ENCODE measurements around the gene MRGPRE. TPM values are rescaled to one million over a fixed set of nuclear protein-coding genes. Genes with fewer than 3 reads are reported as not detected.

The MRGPRE gene
- total RNA-seq, 4 donors from 2014 or later: 0.50 TPM; not detected in 3

- Histone ChIP-seq H3K4me3 (no peak overlapping the region), H3K27ac (no peak overlapping the region), H3K9me3 (no peaks in the 10 kb centered on the region), H3K36me3 (no peaks in the 10 kb centered on the region), H3K4me1 (peaks cover 0 to 19% (median 8%) of the 10 kb centered on the region in 3 donors), H3K27me3 (peaks cover 7 to 77% (median 14%) of the 10 kb centered on the region in 4 donors)
- TF ChIP-seq POLR2A (IDR thresholded peaks at IDR 0.05) (no peak), CTCF (IDR thresholded peaks at IDR 0.05) (no peak)
- no peak for DNase-seq
- intact Hi-C loops (cut with DNase I): no loop called here
- 0% methylated on average over 2 to 5 of the region's 17 CpGs for WGBS, 2 donors
Measured at GRCh38 chr11:3202759-3203158, 29.5 kb downstream of the MRGPRE start.

- no peaks in the 10 kb centered on the region for H3K9me3 ChIP-seq
- no peak for DNase-seq
- H3K4me3 ChIP-seq: no peak overlapping the region
- H3K4me1 ChIP-seq: peaks cover 0 to 19% (median 8%) of the 10 kb centered on the region in 3 donors
- intact Hi-C loops (cut with DNase I): no loop called here
- H3K36me3 ChIP-seq: no peaks in the 10 kb centered on the region
- no CpG with 5 or more reads among the region's 7 CpGs for WGBS, 2 donors
- no peak overlapping the region for H3K27ac ChIP-seq
- no peak for TF ChIP-seq CTCF (IDR thresholded peaks at IDR 0.05)
- H3K27me3 ChIP-seq: peaks cover 7 to 81% (median 14%) of the 10 kb centered on the region in 4 donors
Measured at GRCh38 chr11:3202305-3202704, 29.9 kb downstream of the MRGPRE start.

- TF ChIP-seq CTCF (IDR thresholded peaks at IDR 0.05): no peak
- no peak for TF ChIP-seq POLR2A (IDR thresholded peaks at IDR 0.05)
- Histone ChIP-seq H3K4me3 (no peak overlapping the region), H3K27me3 (peaks cover 7 to 86% (median 14%) of the 10 kb centered on the region in 4 donors), H3K27ac (no peak overlapping the region), H3K36me3 (no peaks in the 10 kb centered on the region), H3K4me1 (peaks cover 0 to 19% (median 8%) of the 10 kb centered on the region in 3 donors), H3K9me3 (no peaks in the 10 kb centered on the region)
- WGBS, 2 donors: 51 to 67% methylated on average over 7 to 11 of the region's 17 CpGs
- no peak for DNase-seq
- intact Hi-C loops (cut with DNase I): no loop called here
Measured at GRCh38 chr11:3201677-3202181, 30.5 kb downstream of the MRGPRE start.

- Histone ChIP-seq H3K4me3 (no peak overlapping the region), H3K9me3 (no peaks in the 10 kb centered on the region), H3K4me1 (peaks cover 0 to 24% (median 8%) of the 10 kb centered on the region in 3 donors), H3K27me3 (peaks cover 7 to 92% (median 14%) of the 10 kb centered on the region in 4 donors), H3K36me3 (no peaks in the 10 kb centered on the region), H3K27ac (no peak overlapping the region)
- TF ChIP-seq POLR2A (IDR thresholded peaks at IDR 0.05) (no peak), CTCF (IDR thresholded peaks at IDR 0.05) (no peak)
- intact Hi-C loops (cut with DNase I): no loop called here
- WGBS, 2 donors: 86 to 92% methylated on average over 6 to 13 of the region's 15 CpGs
- DNase-seq: no peak
Measured at GRCh38 chr11:3201112-3201581, 31.1 kb downstream of the MRGPRE start.

GRCh38 chr11:3200388-3201111 is 31.7 kb downstream of the MRGPRE start:
- no peak overlapping the region for H3K27ac ChIP-seq
- peaks cover 7 to 97% (median 14%) of the 10 kb centered on the region in 4 donors for H3K27me3 ChIP-seq
- no CpG with 5 or more reads among the region's 12 CpGs for WGBS, 2 donors
- peaks cover 0 to 21% (median 8%) of the 10 kb centered on the region in 3 donors for H3K4me1 ChIP-seq
- H3K36me3 ChIP-seq: no peaks in the 10 kb centered on the region
- H3K4me3 ChIP-seq: no peak overlapping the region
- TF ChIP-seq CTCF (IDR thresholded peaks at IDR 0.05) (no peak), POLR2A (IDR thresholded peaks at IDR 0.05) (no peak)
- DNase-seq: no peak
- intact Hi-C loops (cut with DNase I): no loop called here
- no peaks in the 10 kb centered on the region for H3K9me3 ChIP-seq

Data from esophagus squamous epithelium (tissue), 5 donors.